Endothelial cell (in vitro differentiated cells): ENCODE results near the gene TEAD1. TPM values are rescaled to one million over a fixed set of nuclear protein-coding genes. Genes with fewer than 3 reads are reported as not detected.

ENCODE experiments used
- DNase-seq: peaks from one replicate; pipeline ENCODE4 v3.0.0; 2021; ENCODE audit warnings: low spot score
- H3K27ac Mint-ChIP-seq: one replicate; pipeline ENCODE4 v1.8.0; 2021; ENCODE audit warnings: mixed read lengths, inconsistent platforms; ENCODE audit not compliant: unreplicated experiment
- H3K27me3 Mint-ChIP-seq: one replicate; pipeline ENCODE4 v1.8.0; 2021; ENCODE audit warnings: mild to moderate bottlenecking, moderate library complexity, mixed read lengths, inconsistent platforms; ENCODE audit not compliant: unreplicated experiment
- H3K36me3 Mint-ChIP-seq: one replicate; pipeline ENCODE4 v1.8.0; 2021; ENCODE audit warnings: mild to moderate bottlenecking, low read depth, mixed read lengths, inconsistent platforms; ENCODE audit not compliant: unreplicated experiment
- H3K4me1 Mint-ChIP-seq: one replicate; pipeline ENCODE4 v1.8.0; 2021; ENCODE audit warnings: mild to moderate bottlenecking, mixed read lengths, inconsistent platforms; ENCODE audit not compliant: unreplicated experiment
- H3K4me3 Mint-ChIP-seq: one replicate; pipeline ENCODE4 v1.8.0; 2021; ENCODE audit warnings: mild to moderate bottlenecking, mixed read lengths, inconsistent platforms; ENCODE audit not compliant: unreplicated experiment
- H3K9me3 Mint-ChIP-seq: one replicate; pipeline ENCODE4 v1.8.0; 2021; ENCODE audit warnings: mixed read lengths, inconsistent platforms; ENCODE audit not compliant: unreplicated experiment
- CTCF ChIP-seq: fragments of 200-600 bp; sonication (generic); IDR thresholded peaks from one replicate; pipeline ENCODE4 v1.5.0; 2021; ENCODE audit warnings: antibody characterized with exemption; ENCODE audit not compliant: unreplicated experiment
- total RNA-seq: library from RNA; stranded (reverse); fragmentation: NEBNext Ultra II Directional; extraction: Animal tissue kit (Norgen Biotek cat#: 25700); gene quantifications from one replicate; pipeline ENCODE4 v1.2.1, GENCODE V29; 2021; ENCODE audit not compliant: unreplicated experiment

TEAD1 gene
- total RNA-seq, 1 donor from 2014 or later, result 54.4 TPM

- no peak for DNase-seq
- Mint-ChIP-seq H3K4me3 (no peak overlapping the region), H3K36me3 (peaks cover 4% of the 10 kb centered on the region), H3K27ac (no peak overlapping the region), H3K27me3 (peaks cover 2% of the 10 kb centered on the region), H3K9me3 (no peaks in the 10 kb centered on the region), H3K4me1 (peaks cover 42% of the 10 kb centered on the region)
- TF ChIP-seq CTCF, result no peak
Measured at GRCh38 chr11:12706545-12707499, 32.6 kb downstream of the TEAD1 start.

- H3K4me1 Mint-ChIP-seq, result peaks cover 35% of the 10 kb centered on the region
- H3K27ac Mint-ChIP-seq, result no peak overlapping the region
- no peak for TF ChIP-seq CTCF
- H3K9me3 Mint-ChIP-seq, result no peaks in the 10 kb centered on the region
- H3K27me3 Mint-ChIP-seq, result peaks cover 2% of the 10 kb centered on the region
- peaks cover 10% of the 10 kb centered on the region for H3K36me3 Mint-ChIP-seq
- H3K4me3 Mint-ChIP-seq, result no peak overlapping the region
- DNase-seq, result no peak
Measured at GRCh38 chr11:12707500-12707880, 33.3 kb downstream of the TEAD1 start.

GRCh38 chr11:12711496-12711895, 37.3 kb downstream of the TEAD1 start:
- Mint-ChIP-seq H3K4me1 (peaks cover 28% of the 10 kb centered on the region), H3K36me3 (peaks cover 10% of the 10 kb centered on the region), H3K9me3 (no peaks in the 10 kb centered on the region)

GRCh38 chr11:12712132-12712531, 37.9 kb downstream of the TEAD1 start:
- peaks cover 6% of the 10 kb centered on the region for H3K27me3 Mint-ChIP-seq
- H3K36me3 Mint-ChIP-seq, result peaks cover 12% of the 10 kb centered on the region
- DNase-seq, result no peak

More at GRCh38 chr11:12711496-12711895, 37.3 kb downstream of the TEAD1 start:
- no peak overlapping the region for H3K4me3 Mint-ChIP-seq
- peaks cover 5% of the 10 kb centered on the region for H3K27me3 Mint-ChIP-seq
- TF ChIP-seq CTCF, result no peak
- no peak overlapping the region for H3K27ac Mint-ChIP-seq
- no peak for DNase-seq

More at GRCh38 chr11:12712132-12712531, 37.9 kb downstream of the TEAD1 start:
- H3K9me3 Mint-ChIP-seq, result no peaks in the 10 kb centered on the region
- no peak overlapping the region for H3K27ac Mint-ChIP-seq
- H3K4me1 Mint-ChIP-seq, result peaks cover 32% of the 10 kb centered on the region
- no peak for TF ChIP-seq CTCF
- no peak overlapping the region for H3K4me3 Mint-ChIP-seq
